ENCODE results near the gene SPACDR. TPM values are rescaled to one million over a fixed set of nuclear protein-coding genes. Genes with fewer than 3 reads are reported as not detected.

Gene SPACDR
- total and polyA plus RNA-seq, 9 of the 15 experiments (the other 6 are each of a cell fraction or from before 2014, with no cell fraction given): 0.07 to 0.55 (median 0.14) TPM; not detected in 1

GRCh38 chr7:100483090-100483721 is 19.1 kb upstream of the SPACDR start (continued):
- TF ChIP-seq SIN3A (IDR thresholded peaks at IDR 0.05; ENCODE audit: borderline replicate concordance in 2 of 2, control insufficient read depth in 1 of 2, low read depth in 2 of 2, low read length in 2 of 2) (peak; percentile 71 to 87; a peak in 3 of 4 replicates), SMARCE1 (IDR thresholded peaks at IDR 0.05) (peak; percentile 47; the same call in 1 of the 2 replicates), ZNF583 (CRISPR knock-in tag; IDR thresholded peaks at IDR 0.05) (peak; percentile 8; the same call in 1 of the 2 replicates), PRPF4 (IDR thresholded peaks at IDR 0.05; ENCODE audit: insufficient read depth, low read depth, low read length, poor library complexity, severe bottlenecking) (no peak), ZNF197 (CRISPR knock-in tag; IDR thresholded peaks at IDR 0.05; ENCODE audit: low read depth) (0 out of 2 replicates have a peak, but pooled peaks have one; percentile 23), RBM14 (IDR thresholded peaks at IDR 0.05; ENCODE audit: borderline replicate concordance, insufficient read depth, low read depth, low read length) (peak; percentile 80; the same call in 1 of the 2 replicates), XRCC5 (IDR thresholded peaks at IDR 0.05; ENCODE audit: low read depth, low read length) (no peak), MTA3 (IDR thresholded peaks at IDR 0.05; ENCODE audit: borderline replicate concordance) (peak; percentile 91), ILF3 (IDR thresholded peaks at IDR 0.05; ENCODE audit: borderline replicate concordance) (no peak; the same call in 1 of the 2 replicates), PPARD (CRISPR knock-in tag; IDR thresholded peaks at IDR 0.05) (no peak), CSDE1 (IDR thresholded peaks at IDR 0.05) (no peak), MEF2D (tag; conservative IDR thresholded peaks at IDR 0.05; ENCODE audit: low read depth) (no peak), KDM5B (IDR thresholded peaks at IDR 0.05; ENCODE audit: insufficient replicate concordance, low read depth, low read length) (peak; percentile 26), KLF10 (CRISPR knock-in tag; IDR thresholded peaks at IDR 0.05) (no peak), YY1 (IDR thresholded peaks at IDR 0.05; ENCODE audit: borderline replicate concordance in 1 of 3, control insufficient read depth in 1 of 3, extremely low read depth in 1 of 3, insufficient read depth in 3 of 3, insufficient read length in 1 of 3, insufficient replicate concordance in 2 of 3, low read depth in 1 of 3, low read length in 2 of 3) (peak in 2 of 3 experiments; percentile 40 to 70), SMARCB1 (IDR thresholded peaks at IDR 0.05; ENCODE audit: insufficient read length, low read depth) (peak; percentile 40), CREB1 (IDR thresholded peaks at IDR 0.05) (no peak), CREB1 (CRISPR knock-in tag; IDR thresholded peaks at IDR 0.05) (0 out of 2 replicates have a peak, but pooled peaks have one; percentile 8), POLR3G (IDR thresholded peaks at IDR 0.05; ENCODE audit: extremely low read depth, insufficient read length, insufficient replicate concordance) (no peak)
- TF ChIP-seq, protein P1, sequence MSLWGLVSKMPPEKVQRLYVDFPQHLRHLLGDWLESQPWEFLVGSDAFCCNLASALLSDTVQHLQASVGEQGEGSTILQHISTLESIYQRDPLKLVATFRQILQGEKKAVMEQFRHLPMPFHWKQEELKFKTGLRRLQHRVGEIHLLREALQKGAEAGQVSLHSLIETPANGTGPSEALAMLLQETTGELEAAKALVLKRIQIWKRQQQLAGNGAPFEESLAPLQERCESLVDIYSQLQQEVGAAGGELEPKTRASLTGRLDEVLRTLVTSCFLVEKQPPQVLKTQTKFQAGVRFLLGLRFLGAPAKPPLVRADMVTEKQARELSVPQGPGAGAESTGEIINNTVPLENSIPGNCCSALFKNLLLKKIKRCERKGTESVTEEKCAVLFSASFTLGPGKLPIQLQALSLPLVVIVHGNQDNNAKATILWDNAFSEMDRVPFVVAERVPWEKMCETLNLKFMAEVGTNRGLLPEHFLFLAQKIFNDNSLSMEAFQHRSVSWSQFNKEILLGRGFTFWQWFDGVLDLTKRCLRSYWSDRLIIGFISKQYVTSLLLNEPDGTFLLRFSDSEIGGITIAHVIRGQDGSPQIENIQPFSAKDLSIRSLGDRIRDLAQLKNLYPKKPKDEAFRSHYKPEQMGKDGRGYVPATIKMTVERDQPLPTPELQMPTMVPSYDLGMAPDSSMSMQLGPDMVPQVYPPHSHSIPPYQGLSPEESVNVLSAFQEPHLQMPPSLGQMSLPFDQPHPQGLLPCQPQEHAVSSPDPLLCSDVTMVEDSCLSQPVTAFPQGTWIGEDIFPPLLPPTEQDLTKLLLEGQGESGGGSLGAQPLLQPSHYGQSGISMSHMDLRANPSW (CRISPR knock-in tag; IDR thresholded peaks at IDR 0.05): no peak
- TF ChIP-seq, protein P2, sequence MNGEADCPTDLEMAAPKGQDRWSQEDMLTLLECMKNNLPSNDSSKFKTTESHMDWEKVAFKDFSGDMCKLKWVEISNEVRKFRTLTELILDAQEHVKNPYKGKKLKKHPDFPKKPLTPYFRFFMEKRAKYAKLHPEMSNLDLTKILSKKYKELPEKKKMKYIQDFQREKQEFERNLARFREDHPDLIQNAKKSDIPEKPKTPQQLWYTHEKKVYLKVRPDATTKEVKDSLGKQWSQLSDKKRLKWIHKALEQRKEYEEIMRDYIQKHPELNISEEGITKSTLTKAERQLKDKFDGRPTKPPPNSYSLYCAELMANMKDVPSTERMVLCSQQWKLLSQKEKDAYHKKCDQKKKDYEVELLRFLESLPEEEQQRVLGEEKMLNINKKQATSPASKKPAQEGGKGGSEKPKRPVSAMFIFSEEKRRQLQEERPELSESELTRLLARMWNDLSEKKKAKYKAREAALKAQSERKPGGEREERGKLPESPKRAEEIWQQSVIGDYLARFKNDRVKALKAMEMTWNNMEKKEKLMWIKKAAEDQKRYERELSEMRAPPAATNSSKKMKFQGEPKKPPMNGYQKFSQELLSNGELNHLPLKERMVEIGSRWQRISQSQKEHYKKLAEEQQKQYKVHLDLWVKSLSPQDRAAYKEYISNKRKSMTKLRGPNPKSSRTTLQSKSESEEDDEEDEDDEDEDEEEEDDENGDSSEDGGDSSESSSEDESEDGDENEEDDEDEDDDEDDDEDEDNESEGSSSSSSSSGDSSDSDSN (IDR thresholded peaks at IDR 0.05; ENCODE audit: borderline replicate concordance in 1 of 2, low read depth in 2 of 2, low read length in 2 of 2): peak; percentile 69 to 90; a peak in 3 of 4 replicates

Measured in K562 (cell line).